Liver (tissue), 9 donors: Measurements from ENCODE around the gene PTH1R. TPM values are rescaled to one million over a fixed set of nuclear protein-coding genes. Genes with fewer than 3 reads are reported as not detected.

ENCODE experiments used
- DNase-seq: peaks from one replicate; pipeline ENCODE4 v3.0.0-alpha.2; 2017; ENCODE audit warnings: low spot score
- H3K27ac ChIP-seq, 2 donors: one replicate each; pipeline ENCODE4 v1.7.0; 2013; ENCODE audit warnings: inconsistent platforms in 2 of 2, low read length in 2 of 2, control low read depth in 1 of 2, low read depth in 1 of 2, mild to moderate bottlenecking in 1 of 2
- H3K27me3 ChIP-seq, 4 donors: one replicate each; pipeline versions ENCODE4 v1.6.1 to v1.7.0; 2013; ENCODE audit warnings: low read length in 3 of 4, inconsistent platforms in 1 of 4, mild to moderate bottlenecking in 1 of 4, moderate library complexity in 1 of 4; ENCODE audit not compliant: control insufficient read depth in 4 of 4, insufficient read depth in 4 of 4
- H3K36me3 ChIP-seq, 4 donors: one replicate each; pipeline versions ENCODE4 v1.6.1 to v1.7.0; 2013; ENCODE audit warnings: low read length in 3 of 4, mild to moderate bottlenecking in 3 of 4, low read depth in 1 of 4, moderate library complexity in 1 of 4; ENCODE audit not compliant: control insufficient read depth in 4 of 4, insufficient read depth in 3 of 4
- H3K4me1 ChIP-seq, 4 donors: one replicate each; pipeline versions ENCODE4 v1.6.1 to v1.7.0; 2013; ENCODE audit warnings: low read length in 3 of 4, mild to moderate bottlenecking in 3 of 4, moderate library complexity in 1 of 4; ENCODE audit not compliant: control insufficient read depth in 4 of 4, insufficient read depth in 4 of 4
- H3K4me3 ChIP-seq, 3 donors: one replicate each; pipeline versions ENCODE4 v1.6.1 to v1.7.0; 2013; ENCODE audit warnings: low read length in 3 of 3, control low read depth in 1 of 3, low read depth in 1 of 3, mild to moderate bottlenecking in 1 of 3
- H3K9ac ChIP-seq, 2 donors: one replicate each; pipeline ENCODE4 v1.7.0; 2013; ENCODE audit warnings: low read length in 2 of 2, mild to moderate bottlenecking in 2 of 2, moderate library complexity in 2 of 2, control low read depth in 1 of 2, low read depth in 1 of 2
- H3K9me3 ChIP-seq, 4 donors: one replicate each; pipeline versions ENCODE4 v1.6.1 to v1.7.0; 2013; ENCODE audit warnings: low read length in 3 of 4; ENCODE audit not compliant: control insufficient read depth in 4 of 4
- ATF3 ChIP-seq: IDR thresholded peaks from 2 replicates; pipeline ENCODE4 v1.6.1; 2016; ENCODE audit warnings: antibody characterized with exemption
- CTCF ChIP-seq: fragments of 150-350 bp; IDR thresholded peaks from 2 replicates; pipeline ENCODE4 v1.5.1; 2017; ENCODE audit warnings: improper control_type of control experiment, low read depth, low read length; ENCODE audit not compliant: missing input control
- EGR1 ChIP-seq, 2 donors: IDR thresholded peaks; 2 replicates each; pipeline ENCODE4 v1.6.1; 2016 to 2018; ENCODE audit warnings: antibody characterized with exemption in 2 of 2, low read depth in 2 of 2
- FOXA1 ChIP-seq: IDR thresholded peaks from 2 replicates; pipeline ENCODE4 v1.6.1; 2016; ENCODE audit warnings: antibody characterized with exemption
- FOXA2 ChIP-seq: IDR thresholded peaks from 2 replicates; pipeline ENCODE4 v1.6.1; 2016; ENCODE audit warnings: antibody characterized with exemption
- GABPA ChIP-seq, 2 donors: IDR thresholded peaks in 1 of 2; conservative IDR thresholded peaks in 1 of 2; 2 replicates each; pipeline ENCODE4 v1.6.1; 2016; ENCODE audit warnings: antibody characterized with exemption in 2 of 2, mild to moderate bottlenecking in 1 of 2, moderate library complexity in 1 of 2
- HNF4A ChIP-seq, 2 donors: conservative IDR thresholded peaks; 2 replicates each; pipeline ENCODE4 v1.6.1; 2016; ENCODE audit warnings: antibody characterized with exemption in 2 of 2, mild to moderate bottlenecking in 2 of 2
- HNF4G ChIP-seq: IDR thresholded peaks from 2 replicates; pipeline ENCODE4 v1.6.1; 2016; ENCODE audit warnings: antibody characterized with exemption
- JUND ChIP-seq, 2 donors: IDR thresholded peaks; 2 replicates each; pipeline ENCODE4 v1.6.1; 2016; ENCODE audit warnings: antibody characterized with exemption in 2 of 2
- MAX ChIP-seq: IDR thresholded peaks from 2 replicates; pipeline ENCODE4 v1.6.1; 2016; ENCODE audit warnings: antibody characterized with exemption
- NR2F2 ChIP-seq: IDR thresholded peaks from 2 replicates; pipeline ENCODE4 v1.6.1; 2016; ENCODE audit warnings: antibody characterized with exemption
- RAD21 ChIP-seq, 2 donors: IDR thresholded peaks; 2 replicates each; pipeline ENCODE4 v1.6.1; 2016; ENCODE audit warnings: antibody characterized with exemption in 2 of 2, mild to moderate bottlenecking in 2 of 2
- RXRA ChIP-seq, 2 donors: IDR thresholded peaks; 2 replicates each; pipeline ENCODE4 v1.6.1; 2017 to 2018; ENCODE audit warnings: antibody characterized with exemption in 2 of 2, mild to moderate bottlenecking in 1 of 2
- SP1 ChIP-seq: IDR thresholded peaks from 2 replicates; pipeline ENCODE4 v1.6.1; 2018; ENCODE audit warnings: antibody characterized with exemption, mild to moderate bottlenecking
- TAF1 ChIP-seq: conservative IDR thresholded peaks from 2 replicates; pipeline ENCODE4 v1.6.1; 2016; ENCODE audit warnings: antibody characterized with exemption, mild to moderate bottlenecking
- YY1 ChIP-seq: IDR thresholded peaks from 2 replicates; pipeline ENCODE4 v1.6.1; 2016; ENCODE audit warnings: antibody characterized with exemption, mild to moderate bottlenecking
- WGBS: extraction: QIAGEN DNeasy Blood & Tissue Kit; methylation state at CpG from one replicate; pipeline ENCODE4 v1.1.7; 2013; 5-methylcytosine and 5-hydroxymethylcytosine counted together
- polyA plus RNA-seq, 2 donors: library from polyadenylated mRNA; stranded (reverse) in 1 of 2; unstranded in 1 of 2; fragments of 200-250 nt in 1 of 2; fragments of >200 nt in 1 of 2; fragmentation: Nextera tagmentation in 1 of 2; extraction: Ambion mirVana in 1 of 2; gene quantifications; one replicate each; pipeline versions ENCODE4 v1.2.1 to v1.2.3, GENCODE V29; 2013 to 2015
- total RNA-seq, 2 donors: library from RNA; depleted of rRNA; stranded (reverse); fragments of >200 nt; gene quantifications; one replicate each; pipeline ENCODE4 v1.2.3, GENCODE V29; 2014
- TF ChIP-seq, protein P1 (sequence below): IDR thresholded peaks from 2 replicates; pipeline ENCODE4 v1.6.1; 2016; ENCODE audit warnings: antibody characterized with exemption, mild to moderate bottlenecking
- TF ChIP-seq, protein P2 (sequence below): IDR thresholded peaks from 2 replicates; pipeline ENCODE4 v1.6.1; 2016; ENCODE audit warnings: antibody characterized with exemption
- donor health status: healthy.
- donor health status: healthy.
- donor health status: healthy.
- donor health status: healthy.
- donor health status: healthy.

PTH1R gene
- total and polyA plus RNA-seq, 4 donors, result 7.2 to 28.4 (median 23.6) TPM

- H3K27ac ChIP-seq, result peak overlapping the region; percentile 19 to 63
- H3K27me3 ChIP-seq, result no peaks in the 10 kb centered on the region
- H3K9me3 ChIP-seq, result no peaks in the 10 kb centered on the region
- DNase-seq, result no peak
- WGBS, result 55% methylated on average over 3 of the region's 3 CpGs
- peaks cover 2 to 10% (median 2%) of the 10 kb centered on the region in 4 donors for H3K36me3 ChIP-seq
- no peak overlapping the region for H3K4me3 ChIP-seq
- peaks cover 32 to 69% (median 58%) of the 10 kb centered on the region in 4 donors for H3K4me1 ChIP-seq
- H3K9ac ChIP-seq, result no peak overlapping the region
- TF ChIP-seq FOXA2 (no peak), FOXA1 (no peak), SP1 (peak; percentile 9), NR2F2 (peak; percentile 51), ATF3 (no peak), EGR1 (IDR thresholded peaks at IDR 0.05; ENCODE audit: low read depth in 2 of 2) (no peak), RAD21 (IDR thresholded peaks at IDR 0.05) (peak in 1 of 2 donors; percentile 12), HNF4A (conservative IDR thresholded peaks at IDR 0.05) (no peak), CTCF (no peak), GABPA (IDR thresholded peaks at IDR 0.05 in 1 of 2, conservative IDR thresholded peaks at IDR 0.05 in 1 of 2) (no peak), JUND (IDR thresholded peaks at IDR 0.05) (no peak), HNF4G (no peak), RXRA (IDR thresholded peaks at IDR 0.05) (peak in 1 of 2 donors; percentile 22), YY1 (no peak), TAF1 (no peak), MAX (no peak)
- TF ChIP-seq, protein P1, sequence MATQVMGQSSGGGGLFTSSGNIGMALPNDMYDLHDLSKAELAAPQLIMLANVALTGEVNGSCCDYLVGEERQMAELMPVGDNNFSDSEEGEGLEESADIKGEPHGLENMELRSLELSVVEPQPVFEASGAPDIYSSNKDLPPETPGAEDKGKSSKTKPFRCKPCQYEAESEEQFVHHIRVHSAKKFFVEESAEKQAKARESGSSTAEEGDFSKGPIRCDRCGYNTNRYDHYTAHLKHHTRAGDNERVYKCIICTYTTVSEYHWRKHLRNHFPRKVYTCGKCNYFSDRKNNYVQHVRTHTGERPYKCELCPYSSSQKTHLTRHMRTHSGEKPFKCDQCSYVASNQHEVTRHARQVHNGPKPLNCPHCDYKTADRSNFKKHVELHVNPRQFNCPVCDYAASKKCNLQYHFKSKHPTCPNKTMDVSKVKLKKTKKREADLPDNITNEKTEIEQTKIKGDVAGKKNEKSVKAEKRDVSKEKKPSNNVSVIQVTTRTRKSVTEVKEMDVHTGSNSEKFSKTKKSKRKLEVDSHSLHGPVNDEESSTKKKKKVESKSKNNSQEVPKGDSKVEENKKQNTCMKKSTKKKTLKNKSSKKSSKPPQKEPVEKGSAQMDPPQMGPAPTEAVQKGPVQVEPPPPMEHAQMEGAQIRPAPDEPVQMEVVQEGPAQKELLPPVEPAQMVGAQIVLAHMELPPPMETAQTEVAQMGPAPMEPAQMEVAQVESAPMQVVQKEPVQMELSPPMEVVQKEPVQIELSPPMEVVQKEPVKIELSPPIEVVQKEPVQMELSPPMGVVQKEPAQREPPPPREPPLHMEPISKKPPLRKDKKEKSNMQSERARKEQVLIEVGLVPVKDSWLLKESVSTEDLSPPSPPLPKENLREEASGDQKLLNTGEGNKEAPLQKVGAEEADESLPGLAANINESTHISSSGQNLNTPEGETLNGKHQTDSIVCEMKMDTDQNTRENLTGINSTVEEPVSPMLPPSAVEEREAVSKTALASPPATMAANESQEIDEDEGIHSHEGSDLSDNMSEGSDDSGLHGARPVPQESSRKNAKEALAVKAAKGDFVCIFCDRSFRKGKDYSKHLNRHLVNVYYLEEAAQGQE, result no peak
- TF ChIP-seq, protein P2, sequence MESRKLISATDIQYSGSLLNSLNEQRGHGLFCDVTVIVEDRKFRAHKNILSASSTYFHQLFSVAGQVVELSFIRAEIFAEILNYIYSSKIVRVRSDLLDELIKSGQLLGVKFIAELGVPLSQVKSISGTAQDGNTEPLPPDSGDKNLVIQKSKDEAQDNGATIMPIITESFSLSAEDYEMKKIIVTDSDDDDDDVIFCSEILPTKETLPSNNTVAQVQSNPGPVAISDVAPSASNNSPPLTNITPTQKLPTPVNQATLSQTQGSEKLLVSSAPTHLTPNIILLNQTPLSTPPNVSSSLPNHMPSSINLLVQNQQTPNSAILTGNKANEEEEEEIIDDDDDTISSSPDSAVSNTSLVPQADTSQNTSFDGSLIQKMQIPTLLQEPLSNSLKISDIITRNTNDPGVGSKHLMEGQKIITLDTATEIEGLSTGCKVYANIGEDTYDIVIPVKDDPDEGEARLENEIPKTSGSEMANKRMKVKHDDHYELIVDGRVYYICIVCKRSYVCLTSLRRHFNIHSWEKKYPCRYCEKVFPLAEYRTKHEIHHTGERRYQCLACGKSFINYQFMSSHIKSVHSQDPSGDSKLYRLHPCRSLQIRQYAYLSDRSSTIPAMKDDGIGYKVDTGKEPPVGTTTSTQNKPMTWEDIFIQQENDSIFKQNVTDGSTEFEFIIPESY, result no peak
Measured at GRCh38 chr3:46930945-46931403, 53.5 kb downstream of the PTH1R start.
